Keratinocyte (primary cell): Measurements from ENCODE around the gene PTCH2. TPM values are rescaled to one million over a fixed set of nuclear protein-coding genes. Genes with fewer than 3 reads are reported as not detected.

Experiments used
- DNase-seq: peaks from one replicate; pipeline ENCODE4 v3.0.0-alpha.2; 2011; ENCODE audit warnings: low read depth, missing footprints, low spot score
- FAIRE-seq: peaks from 2 replicates; lab custom pipeline; 2011; peaks lifted over from hg19 to GRCh38; lab: Jason Lieb, UNC
- H2AFZ ChIP-seq: 2 replicates; pipeline ENCODE4 v1.6.0; 2012; ENCODE audit warnings: low read length, control low read depth, inconsistent platforms; ENCODE audit not compliant: control insufficient read depth
- H3K27ac ChIP-seq: 2 replicates; pipeline ENCODE4 v1.5.1; 2011; ENCODE audit warnings: low read length; ENCODE audit not compliant: control insufficient read depth, insufficient read depth
- H3K27me3 ChIP-seq: 3 replicates; pipeline ENCODE4 v1.6.0; 2011; ENCODE audit warnings: low read length; ENCODE audit not compliant: control insufficient read depth, insufficient read depth; ENCODE audit errors: extremely low read depth
- H3K36me3 ChIP-seq, 2 experiments: 2 replicates in 1 of 2; 3 replicates in 1 of 2; pipeline ENCODE4 v1.5.1; 2011; ENCODE audit warnings: low read length in 2 of 2, mild to moderate bottlenecking in 1 of 2; ENCODE audit not compliant: control insufficient read depth in 2 of 2, insufficient read depth in 2 of 2; ENCODE audit errors: extremely low read depth in 1 of 2
- H3K4me1 ChIP-seq: 3 replicates; pipeline ENCODE4 v1.5.1; 2011; ENCODE audit warnings: low read length; ENCODE audit not compliant: control insufficient read depth, insufficient read depth; ENCODE audit errors: extremely low read depth
- H3K4me2 ChIP-seq: 3 replicates; pipeline ENCODE4 v1.6.0; 2011; ENCODE audit warnings: low read depth, low read length; ENCODE audit not compliant: control insufficient read depth, insufficient read depth; ENCODE audit errors: extremely low read depth
- H3K4me3 ChIP-seq, 3 experiments: fragments of 200-600 bp in 1 of 3; sonication (generic) in 1 of 3; 2 replicates in 2 of 3; 3 replicates in 1 of 3; pipeline ENCODE4 v1.5.1; 2011 to 2016; ENCODE audit warnings: low read length in 3 of 3, mild to moderate bottlenecking in 3 of 3, control low read depth in 2 of 3, inconsistent platforms in 1 of 3, low read depth in 1 of 3, mixed read lengths in 1 of 3, mixed run types in 1 of 3, moderate library complexity in 1 of 3; ENCODE audit not compliant: control insufficient read depth in 2 of 3, insufficient read depth in 2 of 3; ENCODE audit errors: extremely low read depth in 1 of 3
- H3K79me2 ChIP-seq: 2 replicates; pipeline ENCODE4 v1.6.0; 2012; ENCODE audit warnings: low read length; ENCODE audit not compliant: control insufficient read depth, insufficient read depth
- H3K9ac ChIP-seq: 3 replicates; pipeline ENCODE4 v1.6.0; 2011; ENCODE audit warnings: low read length; ENCODE audit not compliant: control insufficient read depth, insufficient read depth; ENCODE audit errors: extremely low read depth
- H3K9me1 ChIP-seq: 3 replicates; pipeline ENCODE4 v1.6.0; 2011; ENCODE audit warnings: low read length; ENCODE audit not compliant: control insufficient read depth, insufficient read depth; ENCODE audit errors: extremely low read depth
- H3K9me3 ChIP-seq: 2 replicates; pipeline ENCODE4 v1.5.1; 2012; ENCODE audit warnings: low read depth, low read length; ENCODE audit not compliant: control insufficient read depth
- H4K20me1 ChIP-seq: 3 replicates; pipeline ENCODE4 v1.6.0; 2011; ENCODE audit warnings: low read length; ENCODE audit not compliant: control insufficient read depth, insufficient read depth; ENCODE audit errors: extremely low read depth
- EZH2 ChIP-seq: IDR thresholded peaks from one replicate; pipeline ENCODE4 v1.6.1; 2012; ENCODE audit warnings: inconsistent platforms, mild to moderate bottlenecking, low read length, moderate library complexity
- dilution Hi-C: fragments of 300-500 bp; cut with MboI; formaldehyde crosslinking; loops from one replicate; pipeline ENCODE4 v1.7.0; 2020; ENCODE audit warnings: low sequenced_read_pairs; ENCODE audit not compliant: extremely low pct_ligation_motif_present
- polyA plus RNA-seq, 5 experiments: library from polyadenylated mRNA; depleted of rRNA in 3 of 5; stranded (reverse) in 3 of 5; stranded (forward) in 1 of 5; unstranded in 1 of 5; fragments of >200 nt; gene quantifications; 1 replicate in 1 of 5; 2 replicates in 3 of 5; 3 replicates in 1 of 5; pipeline versions ENCODE4 v1.2.1 to v1.2.3, GENCODE V29; 2011 to 2012; ENCODE audit warnings: missing spikeins in 2 of 5, low read depth in 1 of 5, low replicate concordance in 1 of 5
- TF ChIP-seq, protein P1 (sequence below), 3 experiments: IDR thresholded peaks in 1 of 3; conservative IDR thresholded peaks in 1 of 3; optimal IDR thresholded peaks in 1 of 3; 2 replicates in 2 of 3; 3 replicates in 1 of 3; pipeline versions ENCODE3 to v1.5.1; 2011; ENCODE audit warnings: low read length in 3 of 3, mild to moderate bottlenecking in 3 of 3, moderate library complexity in 2 of 3, control low read depth in 1 of 3, inconsistent platforms in 1 of 3; ENCODE audit not compliant: insufficient read depth in 2 of 3; ENCODE audit errors: extremely low read depth in 1 of 3

Gene PTCH2
- polyA plus RNA-seq, 1 donor (not counting 4 experiments of a cell fraction or from before 2014, with no cell fraction given): 0.01 TPM

DNA sequence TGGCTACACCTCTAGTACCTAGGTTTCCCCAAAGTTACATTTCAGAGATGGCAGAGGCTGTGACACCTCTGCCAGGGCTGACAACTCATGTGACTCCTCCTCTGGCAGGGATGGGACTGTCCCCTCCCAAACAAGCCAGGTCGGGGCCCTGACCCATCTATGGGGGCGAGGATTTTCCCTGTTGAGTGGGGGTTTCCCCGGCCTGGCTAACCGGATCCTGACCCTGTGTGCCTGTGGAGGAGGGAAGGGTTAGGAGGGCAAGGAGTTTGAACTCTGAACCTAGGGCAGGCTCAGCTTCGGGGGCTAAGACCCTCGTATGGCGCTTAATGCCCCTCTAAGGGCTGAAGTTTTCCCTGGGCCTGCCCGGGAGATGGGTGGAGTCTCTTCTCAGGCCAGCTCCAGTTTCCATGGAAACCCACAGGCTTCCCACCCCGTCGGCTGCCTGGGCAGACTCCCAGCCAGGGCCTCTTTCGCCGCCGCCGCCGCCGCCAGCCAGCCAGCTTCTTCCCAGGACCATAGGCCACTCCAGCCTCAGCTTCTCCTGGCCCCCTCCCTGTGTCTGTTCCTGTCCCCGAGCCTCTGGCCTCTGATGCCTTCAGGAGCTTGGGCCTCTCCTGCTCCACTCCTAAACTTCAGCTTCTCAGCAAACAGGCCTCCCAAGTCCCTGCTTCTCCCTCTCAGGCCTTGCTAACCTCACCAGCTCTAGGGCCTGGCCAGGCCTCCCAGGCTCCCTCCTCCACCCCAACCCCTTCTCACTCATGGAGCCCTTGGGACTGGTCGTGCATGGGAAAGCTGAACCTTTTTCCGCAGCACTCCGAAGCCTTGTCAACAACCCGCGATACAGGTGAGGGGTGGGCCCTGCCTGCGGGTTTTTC, 34.8 kb downstream of the PTCH2 start, which contains the start of gene BTBD19:
Gene BTBD19, plus strand, starts transcription at position 461 of the 875 bp plus-strand sequence. Its CDS starts 298 bp downstream, at position 759.
- Histone ChIP-seq H3K9me1 (no peaks in the 10 kb centered on the region), H3K4me1 (peaks cover 53% of the 10 kb centered on the region), H3K27ac (peak within 1 kb of the TSS; percentile 95), H3K9me3 (no peaks in the 10 kb centered on the region), H4K20me1 (no peaks in the 10 kb centered on the region), H3K36me3 (peaks cover 20 to 52% of the 10 kb centered on the region in 2 experiments), H2AFZ (no peak within 1 kb of the TSS), H3K4me3 (peak within 1 kb of the TSS in 2 of 3 experiments; percentile 36 to 43), H3K9ac (peak within 1 kb of the TSS; percentile 78), H3K4me2 (peak within 1 kb of the TSS; percentile 81), H3K79me2 (peaks cover 12% of the 10 kb centered on the region), H3K27me3 (no peaks in the 10 kb centered on the region)
- no peak for FAIRE-seq
- TF ChIP-seq, protein P1, sequence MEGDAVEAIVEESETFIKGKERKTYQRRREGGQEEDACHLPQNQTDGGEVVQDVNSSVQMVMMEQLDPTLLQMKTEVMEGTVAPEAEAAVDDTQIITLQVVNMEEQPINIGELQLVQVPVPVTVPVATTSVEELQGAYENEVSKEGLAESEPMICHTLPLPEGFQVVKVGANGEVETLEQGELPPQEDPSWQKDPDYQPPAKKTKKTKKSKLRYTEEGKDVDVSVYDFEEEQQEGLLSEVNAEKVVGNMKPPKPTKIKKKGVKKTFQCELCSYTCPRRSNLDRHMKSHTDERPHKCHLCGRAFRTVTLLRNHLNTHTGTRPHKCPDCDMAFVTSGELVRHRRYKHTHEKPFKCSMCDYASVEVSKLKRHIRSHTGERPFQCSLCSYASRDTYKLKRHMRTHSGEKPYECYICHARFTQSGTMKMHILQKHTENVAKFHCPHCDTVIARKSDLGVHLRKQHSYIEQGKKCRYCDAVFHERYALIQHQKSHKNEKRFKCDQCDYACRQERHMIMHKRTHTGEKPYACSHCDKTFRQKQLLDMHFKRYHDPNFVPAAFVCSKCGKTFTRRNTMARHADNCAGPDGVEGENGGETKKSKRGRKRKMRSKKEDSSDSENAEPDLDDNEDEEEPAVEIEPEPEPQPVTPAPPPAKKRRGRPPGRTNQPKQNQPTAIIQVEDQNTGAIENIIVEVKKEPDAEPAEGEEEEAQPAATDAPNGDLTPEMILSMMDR (optimal IDR thresholded peaks at IDR 0.05 in 1 of 3, IDR thresholded peaks at IDR 0.05 in 1 of 3, conservative IDR thresholded peaks at IDR 0.05 in 1 of 3; ENCODE audit: extremely low read depth in 1 of 3, insufficient read depth in 2 of 3, low read length in 3 of 3): no peak
- dilution Hi-C loops: no loop called here
- no peak for DNase-seq

DNA sequence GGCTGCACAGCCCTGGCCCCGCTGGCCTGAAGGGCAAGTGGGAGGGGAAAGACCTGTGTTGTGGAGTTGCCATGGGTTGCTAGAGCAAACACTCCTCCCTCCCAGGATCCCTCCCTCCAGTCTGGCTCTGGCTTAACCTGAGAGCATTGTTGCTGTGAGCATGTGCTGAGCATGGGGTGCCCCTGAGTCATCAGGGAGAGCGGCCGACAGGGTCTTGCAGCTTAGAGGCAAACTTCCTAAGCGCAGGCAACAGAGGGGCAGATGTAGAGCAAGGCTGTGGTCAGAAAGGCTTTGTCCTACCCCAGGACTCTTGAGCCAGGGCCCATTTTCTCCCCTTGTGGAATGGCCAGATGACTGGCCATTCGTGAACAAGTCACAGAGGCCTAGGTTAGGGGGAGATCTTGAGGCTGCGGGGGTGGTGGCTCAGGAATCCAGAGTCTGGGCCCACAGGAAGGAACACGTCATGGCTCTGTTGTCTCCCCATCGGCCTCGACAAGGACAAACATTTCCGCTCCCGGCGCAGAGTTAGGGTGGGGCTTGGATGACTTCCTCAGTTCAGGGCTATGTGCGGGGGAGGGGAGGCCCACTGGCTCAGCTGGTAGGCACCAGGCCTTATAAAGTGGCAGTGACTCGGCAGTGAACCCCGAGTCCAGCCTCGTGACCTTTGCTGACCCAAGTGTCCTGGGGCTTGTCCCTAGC, 35.5 kb downstream of the PTCH2 start:
- Histone ChIP-seq H3K4me3 (peak overlapping the region in 2 of 3 experiments; percentile 36 to 43), H4K20me1 (no peaks in the 10 kb centered on the region), H3K4me1 (peaks cover 60% of the 10 kb centered on the region), H3K79me2 (peaks cover 20% of the 10 kb centered on the region), H3K9me1 (no peaks in the 10 kb centered on the region), H3K9me3 (no peaks in the 10 kb centered on the region), H3K27me3 (no peaks in the 10 kb centered on the region), H3K27ac (peak overlapping the region; percentile 95), H2AFZ (no peak overlapping the region), H3K36me3 (peaks cover 26 to 56% of the 10 kb centered on the region in 2 experiments), H3K9ac (peak overlapping the region; percentile 78), H3K4me2 (peak overlapping the region; percentile 81)
- FAIRE-seq (peak; percentile 89), DNase-seq (peak; percentile 96)
- dilution Hi-C loops: no loop called here
- TF ChIP-seq, protein P1 (optimal IDR thresholded peaks at IDR 0.05 in 1 of 3, IDR thresholded peaks at IDR 0.05 in 1 of 3, conservative IDR thresholded peaks at IDR 0.05 in 1 of 3; ENCODE audit: extremely low read depth in 1 of 3, insufficient read depth in 2 of 3, low read length in 3 of 3): no peak
- no peak for TF ChIP-seq EZH2
